Kidney epithelial cell (primary cell): ENCODE results near the gene AAMP. TPM values are rescaled to one million over a fixed set of nuclear protein-coding genes. Genes with fewer than 3 reads are reported as not detected.

ENCODE experiments used
- DNase-seq: peaks from one replicate; pipeline ENCODE4 v3.0.0-alpha.2; 2010; ENCODE audit warnings: low read depth
- H3K27me3 ChIP-seq: 2 replicates; pipeline ENCODE4 v1.6.0; 2011; ENCODE audit warnings: low read length; ENCODE audit not compliant: control insufficient read depth, insufficient read depth
- H3K36me3 ChIP-seq: 2 replicates; pipeline ENCODE4 v1.5.1; 2011; ENCODE audit warnings: low read length; ENCODE audit not compliant: control insufficient read depth, insufficient read depth
- H3K4me3 ChIP-seq: 2 replicates; pipeline ENCODE4 v1.5.1; 2011; ENCODE audit warnings: low read depth, mild to moderate bottlenecking, control low read depth, low read length
- total RNA-seq: library from RNA; depleted of rRNA; stranded (reverse); fragments of >200 nt; gene quantifications from 2 replicates; pipeline ENCODE4 v1.2.3, GENCODE V29; 2015
- TF ChIP-seq, protein P1 (sequence below): IDR thresholded peaks from 2 replicates; pipeline ENCODE4 v1.5.1; 2011; ENCODE audit warnings: mild to moderate bottlenecking, moderate library complexity, low read length, control low read depth, inconsistent platforms; ENCODE audit not compliant: insufficient read depth, poor library complexity, severe bottlenecking

The AAMP gene
- total RNA-seq, 1 donor from 2014 or later: 174 TPM

DNA sequence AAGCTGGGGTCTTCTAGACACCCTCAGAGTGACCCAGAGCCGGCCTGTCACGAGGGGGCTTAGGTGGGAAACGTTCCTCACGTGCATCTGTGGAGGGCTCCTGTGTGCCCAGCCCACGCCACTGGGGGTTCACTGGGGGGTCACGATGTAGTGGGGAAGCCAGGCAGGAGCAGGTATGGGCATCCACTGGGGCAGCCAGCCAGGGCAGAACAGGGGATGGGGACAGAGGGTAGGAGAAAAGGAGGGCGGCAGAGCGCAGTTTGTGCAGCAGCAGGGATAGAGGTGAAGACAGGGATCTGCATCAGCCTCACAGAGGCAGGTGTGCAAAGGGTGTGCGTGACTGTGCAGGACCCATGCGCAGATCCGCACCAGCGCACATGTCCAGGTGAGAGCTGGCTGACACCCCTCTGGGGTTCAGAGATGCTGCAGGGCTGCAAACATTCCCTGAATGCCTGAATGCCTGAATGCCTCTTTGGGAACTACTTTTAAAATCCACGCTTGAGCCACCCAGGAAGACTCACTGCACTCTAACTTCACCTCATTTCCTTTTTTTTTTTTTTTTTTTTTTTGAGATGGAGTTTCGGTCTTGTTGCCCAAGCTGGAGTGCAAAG is 10.4 kb upstream of the AAMP start:
- no peak overlapping the region for H3K4me3 ChIP-seq
- no peak for DNase-seq
- no peaks in the 10 kb centered on the region for H3K27me3 ChIP-seq
- TF ChIP-seq, protein P1, sequence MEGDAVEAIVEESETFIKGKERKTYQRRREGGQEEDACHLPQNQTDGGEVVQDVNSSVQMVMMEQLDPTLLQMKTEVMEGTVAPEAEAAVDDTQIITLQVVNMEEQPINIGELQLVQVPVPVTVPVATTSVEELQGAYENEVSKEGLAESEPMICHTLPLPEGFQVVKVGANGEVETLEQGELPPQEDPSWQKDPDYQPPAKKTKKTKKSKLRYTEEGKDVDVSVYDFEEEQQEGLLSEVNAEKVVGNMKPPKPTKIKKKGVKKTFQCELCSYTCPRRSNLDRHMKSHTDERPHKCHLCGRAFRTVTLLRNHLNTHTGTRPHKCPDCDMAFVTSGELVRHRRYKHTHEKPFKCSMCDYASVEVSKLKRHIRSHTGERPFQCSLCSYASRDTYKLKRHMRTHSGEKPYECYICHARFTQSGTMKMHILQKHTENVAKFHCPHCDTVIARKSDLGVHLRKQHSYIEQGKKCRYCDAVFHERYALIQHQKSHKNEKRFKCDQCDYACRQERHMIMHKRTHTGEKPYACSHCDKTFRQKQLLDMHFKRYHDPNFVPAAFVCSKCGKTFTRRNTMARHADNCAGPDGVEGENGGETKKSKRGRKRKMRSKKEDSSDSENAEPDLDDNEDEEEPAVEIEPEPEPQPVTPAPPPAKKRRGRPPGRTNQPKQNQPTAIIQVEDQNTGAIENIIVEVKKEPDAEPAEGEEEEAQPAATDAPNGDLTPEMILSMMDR: no peak
- H3K36me3 ChIP-seq: peaks cover 3% of the 10 kb centered on the region

DNA sequence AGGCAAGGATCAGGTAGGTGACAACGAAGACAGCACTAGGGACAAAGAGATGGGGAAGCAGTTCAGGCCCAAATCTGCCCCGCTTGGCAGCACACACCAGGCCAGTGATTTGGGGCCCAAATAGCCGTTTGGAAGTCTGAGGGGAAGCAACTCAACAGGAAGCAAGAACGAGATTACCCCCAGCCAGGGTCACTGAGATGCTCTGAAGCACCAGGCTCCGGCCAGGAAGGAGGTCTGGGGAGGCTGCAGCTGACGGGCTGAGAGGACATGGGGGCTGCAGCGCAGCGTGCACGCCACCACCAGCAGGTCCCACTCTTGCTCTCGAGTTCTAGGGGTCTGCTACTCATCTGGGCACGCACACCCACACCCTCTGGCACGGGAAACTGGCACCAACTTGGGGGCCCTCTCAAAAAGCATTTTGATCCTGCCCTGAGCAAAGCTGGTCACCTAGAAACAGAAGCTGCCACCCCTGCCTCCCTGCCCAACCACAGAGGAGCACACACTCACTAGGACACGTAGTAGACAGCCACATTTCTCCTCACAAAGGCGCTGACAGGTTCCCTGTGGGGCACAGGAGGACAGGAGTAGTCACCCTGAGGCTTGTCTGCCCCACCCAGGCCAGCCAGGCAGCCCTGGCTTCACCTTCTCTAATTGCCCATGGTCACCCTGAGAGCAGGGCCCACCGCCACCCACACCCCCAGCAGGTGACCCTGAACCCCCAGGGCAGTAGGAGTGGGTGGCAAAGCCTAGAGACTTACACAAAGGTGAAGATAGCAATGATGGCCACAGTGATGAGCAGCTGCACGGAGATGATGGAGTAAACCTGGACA is 8.8 kb upstream of the AAMP start:
- no peak overlapping the region for H3K4me3 ChIP-seq
- peaks cover 3% of the 10 kb centered on the region for H3K36me3 ChIP-seq
- TF ChIP-seq, protein P1: no peak
- no peak for DNase-seq
- H3K27me3 ChIP-seq: no peaks in the 10 kb centered on the region

DNA sequence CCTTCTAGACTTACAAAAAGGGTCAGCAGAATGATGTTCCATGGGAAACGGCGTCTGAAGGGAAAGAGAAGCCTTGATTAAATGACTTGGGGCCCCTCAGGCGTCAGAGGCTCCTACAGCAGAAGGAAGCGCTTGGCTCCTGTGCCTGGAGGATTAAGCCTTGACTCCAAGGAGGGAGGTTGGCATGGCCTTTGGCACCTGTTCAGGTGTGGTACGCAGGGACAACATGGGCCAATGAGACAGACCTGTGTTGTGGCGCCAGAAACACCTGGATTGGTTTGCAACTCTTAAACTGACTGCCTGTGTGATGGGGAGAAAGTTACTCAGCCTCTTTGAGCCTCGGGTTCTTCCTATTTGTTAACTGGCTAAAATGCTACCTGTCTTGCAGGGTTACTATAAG is 8.0 kb upstream of the AAMP start:
- peaks cover 3% of the 10 kb centered on the region for H3K36me3 ChIP-seq
- no peak for DNase-seq
- H3K4me3 ChIP-seq: no peak overlapping the region
- TF ChIP-seq, protein P1: no peak
- no peaks in the 10 kb centered on the region for H3K27me3 ChIP-seq

DNA sequence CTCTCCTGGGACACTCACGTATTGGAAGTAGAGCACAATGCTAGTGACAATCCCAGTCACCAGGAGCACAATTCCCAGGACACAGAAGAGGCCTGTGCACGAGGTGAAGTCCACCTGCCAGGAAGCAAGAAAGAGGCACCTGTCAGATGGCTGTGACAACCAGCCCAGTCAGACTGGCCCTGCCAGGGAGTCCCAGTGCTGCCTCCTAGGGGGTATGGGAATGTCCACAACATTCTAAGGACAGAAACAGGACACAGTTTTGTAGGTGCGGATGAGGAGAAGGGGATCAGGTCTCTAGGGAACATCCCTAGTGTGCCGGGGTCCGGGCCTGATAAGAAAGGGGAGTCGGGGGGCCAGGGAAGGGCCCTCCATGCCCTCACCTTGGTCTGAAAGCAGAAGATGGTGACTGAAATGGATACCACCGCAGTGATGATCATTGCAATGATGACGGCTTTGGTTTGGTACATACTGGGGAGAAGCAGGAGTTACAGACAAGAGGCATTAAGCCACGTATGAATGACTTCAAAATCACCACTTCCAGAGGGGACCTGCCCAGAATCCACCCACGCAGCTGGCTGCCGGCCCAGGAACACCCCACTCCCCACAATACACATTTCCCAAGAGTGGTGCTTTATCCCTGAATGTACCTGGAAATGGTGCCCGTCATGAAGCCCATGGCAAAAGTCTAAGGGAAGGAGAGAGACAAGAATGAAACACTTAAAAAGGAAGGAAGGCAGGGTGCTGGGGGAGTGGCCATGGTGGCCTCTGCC is 7.2 kb upstream of the AAMP start:
- no peak for DNase-seq
- Histone ChIP-seq H3K27me3 (no peaks in the 10 kb centered on the region), H3K36me3 (peaks cover 3% of the 10 kb centered on the region), H3K4me3 (no peak overlapping the region)
- TF ChIP-seq, protein P1: peak; percentile 9

DNA sequence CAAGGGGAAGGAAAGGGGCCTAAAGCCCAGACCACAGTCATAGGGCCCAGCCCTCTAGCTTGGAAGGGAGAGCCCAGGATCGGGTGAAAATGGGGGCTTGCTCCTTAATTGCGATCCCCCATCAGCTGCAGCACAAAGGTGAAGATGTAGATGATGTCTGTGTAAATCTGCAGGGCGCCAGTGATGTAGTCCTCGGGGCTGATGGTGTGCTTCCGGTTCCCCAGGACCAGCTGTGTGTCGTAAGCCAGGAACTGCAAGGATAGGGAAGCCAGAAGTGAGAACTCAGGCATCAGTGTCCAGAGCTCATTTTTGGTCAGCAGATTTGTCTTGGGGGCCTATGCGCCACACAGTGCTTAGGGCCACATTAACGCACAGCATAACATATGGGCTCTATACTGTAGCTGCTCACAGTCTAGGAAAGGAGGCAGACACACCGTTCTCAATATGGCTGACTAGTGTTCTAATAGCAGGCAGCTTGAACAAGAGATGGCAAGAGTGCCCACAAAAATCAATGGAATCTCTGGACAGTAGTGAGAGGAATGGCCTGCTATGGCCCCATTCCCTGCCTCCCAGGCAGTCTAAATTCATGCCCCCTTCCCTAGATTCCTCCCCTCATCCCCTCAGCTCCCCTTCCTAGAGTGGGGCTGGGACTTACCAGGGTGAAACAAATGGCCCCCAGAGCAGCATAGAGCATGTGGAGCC is 5.6 kb upstream of the AAMP start:
- no peak overlapping the region for H3K4me3 ChIP-seq
- TF ChIP-seq, protein P1: no peak
- peaks cover 3% of the 10 kb centered on the region for H3K36me3 ChIP-seq

More for the DNA sequence above, 5.6 kb upstream of the AAMP start:
- no peak for DNase-seq
- H3K27me3 ChIP-seq: no peaks in the 10 kb centered on the region
